DND-41 (cell line): ENCODE measurements around the gene ITGB2.

ENCODE experiments used
- ATAC-seq: fragments of 200-7000 bp; cut with Tn5 transposase; 3 replicates; pipeline ENCODE4 v1.9.1; 2021; ENCODE audit warnings: low read depth; ENCODE audit not compliant: insufficient read depth
- DNase-seq: peaks from one replicate; pipeline ENCODE4 v3.0.0-alpha.2; 2020
- H2AFZ ChIP-seq: 2 replicates; pipeline ENCODE4 v1.6.0; 2012; ENCODE audit warnings: low read depth, low read length
- H3K27ac ChIP-seq: 2 replicates; pipeline ENCODE4 v1.5.1; 2012; ENCODE audit warnings: low read length, inconsistent platforms
- H3K27me3 ChIP-seq: fragments of 200-600 bp; sonication (generic); 2 replicates; pipeline ENCODE4 v1.6.0; 2012; ENCODE audit warnings: low read length, mild to moderate bottlenecking, inconsistent platforms; ENCODE audit not compliant: insufficient read depth, poor library complexity
- H3K36me3 ChIP-seq: 2 replicates; pipeline ENCODE4 v1.5.1; 2012; ENCODE audit warnings: low read length, inconsistent platforms; ENCODE audit not compliant: insufficient read depth
- H3K4me1 ChIP-seq: 2 replicates; pipeline ENCODE4 v1.5.1; 2012; ENCODE audit warnings: mild to moderate bottlenecking, low read length; ENCODE audit not compliant: insufficient read depth
- H3K4me2 ChIP-seq: 2 replicates; pipeline ENCODE4 v1.6.0; 2012; ENCODE audit warnings: mild to moderate bottlenecking, moderate library complexity, low read length, inconsistent platforms; ENCODE audit not compliant: insufficient read depth
- H3K4me3 ChIP-seq, 2 experiments: fragments of 200-600 bp in 1 of 2; shearing (Covaris generic) in 1 of 2; 2 replicates each; pipeline ENCODE4 v1.5.1; 2012 to 2016; ENCODE audit warnings: inconsistent platforms in 2 of 2, low read length in 2 of 2, mild to moderate bottlenecking in 2 of 2, low read depth in 1 of 2, moderate library complexity in 1 of 2
- H3K79me2 ChIP-seq: 2 replicates; pipeline ENCODE4 v1.6.0; 2012; ENCODE audit warnings: low read length, inconsistent platforms; ENCODE audit not compliant: insufficient read depth
- H3K9ac ChIP-seq: 2 replicates; pipeline ENCODE4 v1.6.0; 2012; ENCODE audit warnings: low read depth, mild to moderate bottlenecking, inconsistent platforms, low read length, moderate library complexity
- H3K9me3 ChIP-seq: 2 replicates; pipeline ENCODE4 v1.5.1; 2012; ENCODE audit warnings: low read length, moderate library complexity, mild to moderate bottlenecking, inconsistent platforms; ENCODE audit not compliant: insufficient read depth, severe bottlenecking
- H4K20me1 ChIP-seq: 2 replicates; pipeline ENCODE4 v1.6.0; 2012; ENCODE audit warnings: low read length; ENCODE audit not compliant: insufficient read depth
- EZH2 ChIP-seq: IDR thresholded peaks from 3 replicates; pipeline ENCODE4 v1.6.1; 2012; ENCODE audit warnings: borderline replicate concordance, low read depth, mild to moderate bottlenecking, moderate library complexity, low read length, inconsistent platforms; ENCODE audit not compliant: severe bottlenecking
- TF ChIP-seq, protein P1 (sequence below): IDR thresholded peaks from 2 replicates; pipeline ENCODE4 v1.5.1; 2012; ENCODE audit warnings: borderline replicate concordance, low read length, moderate library complexity, mild to moderate bottlenecking; ENCODE audit not compliant: poor library complexity, severe bottlenecking; ENCODE audit errors: extremely low read depth

ITGB2 gene

DNA sequence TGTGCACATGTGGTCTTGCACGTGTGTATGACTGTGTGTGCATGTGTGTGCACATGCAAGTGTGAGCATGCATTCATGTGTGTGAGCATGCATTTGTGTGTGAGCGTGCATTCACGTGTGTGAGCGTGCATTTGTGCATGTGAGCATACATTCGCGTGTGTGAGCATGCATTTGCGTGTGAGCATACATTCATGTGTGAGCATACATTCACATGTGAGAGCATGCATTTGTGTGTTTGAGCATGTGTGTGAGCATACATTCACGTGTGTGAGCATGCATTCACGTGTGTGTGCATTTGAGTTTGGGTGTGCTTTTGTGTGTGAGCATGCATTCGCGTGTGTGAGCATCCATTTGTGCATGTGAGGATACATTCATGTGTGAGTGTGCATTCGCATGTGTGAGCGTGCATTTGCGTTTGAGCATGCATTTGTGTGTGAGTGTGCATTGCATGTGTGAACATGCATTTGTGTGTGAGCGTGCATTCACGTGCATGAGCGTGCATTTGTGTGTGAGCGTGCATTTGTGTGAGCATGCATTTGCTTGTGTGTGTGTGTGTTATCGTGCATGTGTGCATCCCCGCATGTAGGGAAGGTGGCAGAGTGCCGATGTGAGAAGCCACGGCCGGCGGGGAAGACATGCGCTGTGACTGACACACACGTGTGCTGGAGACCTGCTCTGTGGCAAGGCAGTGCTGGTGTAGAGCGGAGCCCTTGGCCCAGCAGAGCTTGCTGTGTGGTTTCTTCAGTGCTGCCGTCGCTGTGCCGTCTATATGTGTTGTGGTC, 18.2 kb downstream of the ITGB2 start:
- Histone ChIP-seq H3K4me1 (no peaks in the 10 kb centered on the region), H3K27ac (no peak overlapping the region), H3K79me2 (no peaks in the 10 kb centered on the region), H2AFZ (no peak overlapping the region), H3K9me3 (peaks cover 3% of the 10 kb centered on the region), H3K36me3 (peaks cover 98% of the 10 kb centered on the region), H4K20me1 (peaks cover 12% of the 10 kb centered on the region), H3K4me3 (no peak overlapping the region), H3K27me3 (no peaks in the 10 kb centered on the region), H3K9ac (no peak overlapping the region), H3K4me2 (no peak overlapping the region)
- ATAC-seq (no peak), DNase-seq (no peak)
- TF ChIP-seq EZH2, result no peak
- TF ChIP-seq, protein P1, sequence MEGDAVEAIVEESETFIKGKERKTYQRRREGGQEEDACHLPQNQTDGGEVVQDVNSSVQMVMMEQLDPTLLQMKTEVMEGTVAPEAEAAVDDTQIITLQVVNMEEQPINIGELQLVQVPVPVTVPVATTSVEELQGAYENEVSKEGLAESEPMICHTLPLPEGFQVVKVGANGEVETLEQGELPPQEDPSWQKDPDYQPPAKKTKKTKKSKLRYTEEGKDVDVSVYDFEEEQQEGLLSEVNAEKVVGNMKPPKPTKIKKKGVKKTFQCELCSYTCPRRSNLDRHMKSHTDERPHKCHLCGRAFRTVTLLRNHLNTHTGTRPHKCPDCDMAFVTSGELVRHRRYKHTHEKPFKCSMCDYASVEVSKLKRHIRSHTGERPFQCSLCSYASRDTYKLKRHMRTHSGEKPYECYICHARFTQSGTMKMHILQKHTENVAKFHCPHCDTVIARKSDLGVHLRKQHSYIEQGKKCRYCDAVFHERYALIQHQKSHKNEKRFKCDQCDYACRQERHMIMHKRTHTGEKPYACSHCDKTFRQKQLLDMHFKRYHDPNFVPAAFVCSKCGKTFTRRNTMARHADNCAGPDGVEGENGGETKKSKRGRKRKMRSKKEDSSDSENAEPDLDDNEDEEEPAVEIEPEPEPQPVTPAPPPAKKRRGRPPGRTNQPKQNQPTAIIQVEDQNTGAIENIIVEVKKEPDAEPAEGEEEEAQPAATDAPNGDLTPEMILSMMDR, result no peak

DNA sequence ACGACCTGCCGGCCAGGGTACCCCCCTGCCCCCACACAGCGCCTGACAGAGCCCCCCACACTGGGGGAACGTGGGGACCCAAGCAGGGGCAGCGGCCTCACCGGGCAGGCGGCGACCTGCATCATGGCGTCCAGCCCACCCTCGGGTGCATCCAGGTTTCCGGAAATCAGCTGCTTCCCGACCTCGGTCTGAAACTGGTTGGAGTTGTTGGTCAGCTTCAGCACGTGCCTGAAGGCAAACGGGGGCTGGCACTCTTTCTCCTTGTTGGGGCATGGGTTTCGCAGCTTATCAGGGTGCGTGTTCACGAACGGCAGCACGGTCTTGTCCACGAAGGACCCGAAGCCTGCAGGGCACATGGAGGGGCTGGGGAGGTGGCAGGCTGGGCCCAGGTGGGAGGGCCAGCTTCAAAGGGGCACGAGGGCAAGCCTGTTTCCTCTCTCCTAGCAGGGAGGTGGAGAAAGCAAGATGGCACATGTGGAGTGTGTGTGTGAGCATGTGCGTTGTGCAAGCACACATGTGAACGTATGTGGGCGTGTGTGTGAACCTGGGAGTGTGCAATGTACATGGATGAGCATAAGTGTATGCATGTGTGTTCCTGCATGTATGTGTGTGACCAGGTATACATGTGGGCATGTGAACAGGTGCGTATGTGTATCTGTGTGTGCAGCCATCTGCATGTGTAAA, 19.2 kb downstream of the ITGB2 start:
- peaks cover 12% of the 10 kb centered on the region for H4K20me1 ChIP-seq
- no peak overlapping the region for H3K4me2 ChIP-seq
- H3K9ac ChIP-seq, result no peak overlapping the region
- no peaks in the 10 kb centered on the region for H3K79me2 ChIP-seq
- ATAC-seq (no peak), DNase-seq (no peak)
- TF ChIP-seq EZH2, result no peak
- TF ChIP-seq, protein P1, result no peak
- no peak overlapping the region for H2AFZ ChIP-seq
- peaks cover 98% of the 10 kb centered on the region for H3K36me3 ChIP-seq
- no peaks in the 10 kb centered on the region for H3K4me1 ChIP-seq
- no peak overlapping the region for H3K4me3 ChIP-seq
- no peaks in the 10 kb centered on the region for H3K27me3 ChIP-seq
- H3K27ac ChIP-seq, result no peak overlapping the region
- H3K9me3 ChIP-seq, result peaks cover 3% of the 10 kb centered on the region

DNA sequence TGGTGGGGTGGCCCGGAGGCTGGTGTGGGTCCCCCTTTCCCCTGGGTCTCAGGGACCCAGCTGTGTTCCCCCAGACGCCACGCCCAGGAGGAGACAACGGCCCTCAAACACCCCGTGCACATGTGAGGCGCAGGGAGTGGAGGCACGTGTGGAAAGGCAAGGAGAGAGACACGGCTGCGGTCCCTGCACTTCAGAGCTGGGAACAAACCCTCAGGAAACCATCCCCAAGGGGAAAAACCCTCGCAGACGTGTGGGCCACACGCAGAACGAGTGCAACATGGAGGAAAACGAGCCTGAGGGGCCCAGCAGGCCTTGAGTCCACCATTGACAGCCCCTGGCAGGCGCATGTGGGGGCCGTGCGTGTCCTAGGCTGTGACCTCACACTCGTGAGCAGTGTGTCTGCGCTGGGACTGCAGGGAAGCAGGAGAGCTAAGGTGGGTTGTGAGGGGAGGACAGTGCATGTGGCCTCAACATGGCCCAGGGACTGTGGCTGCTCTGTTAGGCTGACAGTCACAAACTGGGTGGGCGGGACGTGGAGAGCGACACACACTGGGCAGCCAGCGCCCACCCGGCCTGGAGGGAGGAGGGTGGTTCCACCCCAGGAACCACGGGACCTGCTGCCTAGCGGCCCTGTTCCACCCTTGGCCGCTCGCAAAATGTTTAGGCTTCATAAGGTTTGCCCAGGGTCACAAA, 20.0 kb downstream of the ITGB2 start:
- Histone ChIP-seq H2AFZ (no peak overlapping the region), H3K4me2 (no peak overlapping the region), H3K27ac (no peak overlapping the region), H4K20me1 (peaks cover 12% of the 10 kb centered on the region), H3K9ac (no peak overlapping the region), H3K9me3 (peaks cover 3% of the 10 kb centered on the region), H3K4me1 (no peaks in the 10 kb centered on the region), H3K36me3 (peaks cover 98% of the 10 kb centered on the region), H3K4me3 (no peak overlapping the region), H3K27me3 (no peaks in the 10 kb centered on the region), H3K79me2 (no peaks in the 10 kb centered on the region)
- DNase-seq, result no peak
- TF ChIP-seq, protein P1, result no peak
- no peak for TF ChIP-seq EZH2
- ATAC-seq, result no peak
